Measurements from ENCODE around the gene ARHGAP25.

DNA sequence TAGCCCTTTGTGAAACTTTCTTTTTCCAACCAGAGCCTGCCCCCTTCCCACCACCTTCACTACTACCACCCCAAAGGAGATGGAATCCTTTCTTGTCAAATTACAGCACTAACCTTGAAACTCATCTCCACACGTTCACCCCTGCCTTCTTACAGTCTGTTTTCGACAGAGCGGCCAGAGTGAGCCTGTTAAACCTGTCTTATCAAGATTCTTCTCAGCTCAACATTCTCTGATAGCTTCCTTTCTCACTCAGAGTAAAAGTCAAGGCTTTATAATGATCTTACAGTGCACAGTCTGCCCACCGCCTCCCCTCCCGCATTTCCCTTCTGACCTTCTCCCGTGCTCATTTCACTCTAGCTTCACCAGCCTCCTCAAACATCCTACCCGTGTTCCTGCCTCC lies 56.0 kb downstream of the ARHGAP25 start:
- TF ChIP-seq, protein P1, sequence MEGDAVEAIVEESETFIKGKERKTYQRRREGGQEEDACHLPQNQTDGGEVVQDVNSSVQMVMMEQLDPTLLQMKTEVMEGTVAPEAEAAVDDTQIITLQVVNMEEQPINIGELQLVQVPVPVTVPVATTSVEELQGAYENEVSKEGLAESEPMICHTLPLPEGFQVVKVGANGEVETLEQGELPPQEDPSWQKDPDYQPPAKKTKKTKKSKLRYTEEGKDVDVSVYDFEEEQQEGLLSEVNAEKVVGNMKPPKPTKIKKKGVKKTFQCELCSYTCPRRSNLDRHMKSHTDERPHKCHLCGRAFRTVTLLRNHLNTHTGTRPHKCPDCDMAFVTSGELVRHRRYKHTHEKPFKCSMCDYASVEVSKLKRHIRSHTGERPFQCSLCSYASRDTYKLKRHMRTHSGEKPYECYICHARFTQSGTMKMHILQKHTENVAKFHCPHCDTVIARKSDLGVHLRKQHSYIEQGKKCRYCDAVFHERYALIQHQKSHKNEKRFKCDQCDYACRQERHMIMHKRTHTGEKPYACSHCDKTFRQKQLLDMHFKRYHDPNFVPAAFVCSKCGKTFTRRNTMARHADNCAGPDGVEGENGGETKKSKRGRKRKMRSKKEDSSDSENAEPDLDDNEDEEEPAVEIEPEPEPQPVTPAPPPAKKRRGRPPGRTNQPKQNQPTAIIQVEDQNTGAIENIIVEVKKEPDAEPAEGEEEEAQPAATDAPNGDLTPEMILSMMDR (conservative IDR thresholded peaks at IDR 0.05 in 1 of 2, IDR thresholded peaks at IDR 0.05 in 1 of 2; ENCODE audit: low read depth in 1 of 2, low read length in 2 of 2), result no peak
- no peak for TF ChIP-seq EZH2 (IDR thresholded peaks at IDR 0.05; ENCODE audit: low read length, missing control alignments)

All from fibroblast of lung (primary cell).